ENCODE results near the gene LDLRAD3. TPM values are rescaled to one million over a fixed set of nuclear protein-coding genes. Genes with fewer than 3 reads are reported as not detected.

LDLRAD3 gene
- polyA plus RNA-seq, 1 of the 3 experiments (the other 2 are of a cell fraction), result 10.6 TPM

DNA sequence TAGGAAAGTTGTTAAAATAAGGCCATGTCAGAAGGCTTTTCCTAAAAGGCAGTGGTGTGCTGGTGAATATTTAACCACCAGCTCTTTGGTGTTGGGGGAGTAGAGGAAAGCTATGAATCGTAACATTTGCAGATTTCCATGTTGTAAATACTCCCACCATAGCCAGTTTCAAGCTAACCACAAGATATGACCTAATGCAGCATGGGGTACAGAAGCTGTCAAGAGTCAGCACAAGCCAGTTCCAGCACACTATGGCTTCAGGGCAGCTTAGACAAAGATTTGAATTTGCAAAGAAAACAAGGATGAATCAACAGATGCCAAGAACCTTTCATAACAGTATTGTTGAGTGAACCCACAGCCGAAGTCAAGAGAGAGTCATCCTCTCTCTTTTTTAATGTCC lies 305.4 kb downstream of the LDLRAD3 start:
- ChIA-PET POLR2A (interaction anchor here (1.2 kb wide), 1 partner anchor 18 kb away, joined by 3 read pairs; no protein-coding TSS in a partner anchor), CTCF (interaction anchor here (0.7 to 3.0 kb wide), 9 partner anchors 14 to 427 kb away, joined by 3 to 14 read pairs (median 6); no protein-coding TSS in a partner anchor)
- TF ChIP-seq PBX3 (IDR thresholded peaks at IDR 0.05), result peak; percentile 25; the same call in 1 of the 2 replicates
- no peak for TF ChIP-seq MEF2A (IDR thresholded peaks at IDR 0.05; ENCODE audit: borderline replicate concordance, low read depth)
- peak; percentile 52 for TF ChIP-seq TCF12 (IDR thresholded peaks at IDR 0.05)
- TF ChIP-seq, protein P1, sequence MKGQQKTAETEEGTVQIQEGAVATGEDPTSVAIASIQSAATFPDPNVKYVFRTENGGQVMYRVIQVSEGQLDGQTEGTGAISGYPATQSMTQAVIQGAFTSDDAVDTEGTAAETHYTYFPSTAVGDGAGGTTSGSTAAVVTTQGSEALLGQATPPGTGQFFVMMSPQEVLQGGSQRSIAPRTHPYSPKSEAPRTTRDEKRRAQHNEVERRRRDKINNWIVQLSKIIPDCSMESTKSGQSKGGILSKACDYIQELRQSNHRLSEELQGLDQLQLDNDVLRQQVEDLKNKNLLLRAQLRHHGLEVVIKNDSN (IDR thresholded peaks at IDR 0.05; ENCODE audit: borderline replicate concordance, low read depth), result no peak
- no peak for TF ChIP-seq FOSL2 (IDR thresholded peaks at IDR 0.05; ENCODE audit: borderline replicate concordance, low read depth)
- no peak for TF ChIP-seq POLR2AphosphoS5 (IDR thresholded peaks at IDR 0.05; ENCODE audit: low read depth, low read length)
- TF ChIP-seq FOXJ3 (CRISPR knock-in tag; IDR thresholded peaks at IDR 0.05), result no peak
- no peak for TF ChIP-seq REST (IDR thresholded peaks at IDR 0.05; ENCODE audit: low read depth, low read length)
- no peak for TF ChIP-seq GABPA (IDR thresholded peaks at IDR 0.05; ENCODE audit: low read depth)
- no peak for TF ChIP-seq MXI1 (IDR thresholded peaks at IDR 0.05; ENCODE audit: low read depth, low read length)
- no peak for TF ChIP-seq RCOR1 (IDR thresholded peaks at IDR 0.05; ENCODE audit: low read length)
- TF ChIP-seq SMC3 (IDR thresholded peaks at IDR 0.05; ENCODE audit: low read depth, low read length), result no peak
- no peak for TF ChIP-seq YY1 (IDR thresholded peaks at IDR 0.05; ENCODE audit: low read depth)
- TF ChIP-seq, protein P2, sequence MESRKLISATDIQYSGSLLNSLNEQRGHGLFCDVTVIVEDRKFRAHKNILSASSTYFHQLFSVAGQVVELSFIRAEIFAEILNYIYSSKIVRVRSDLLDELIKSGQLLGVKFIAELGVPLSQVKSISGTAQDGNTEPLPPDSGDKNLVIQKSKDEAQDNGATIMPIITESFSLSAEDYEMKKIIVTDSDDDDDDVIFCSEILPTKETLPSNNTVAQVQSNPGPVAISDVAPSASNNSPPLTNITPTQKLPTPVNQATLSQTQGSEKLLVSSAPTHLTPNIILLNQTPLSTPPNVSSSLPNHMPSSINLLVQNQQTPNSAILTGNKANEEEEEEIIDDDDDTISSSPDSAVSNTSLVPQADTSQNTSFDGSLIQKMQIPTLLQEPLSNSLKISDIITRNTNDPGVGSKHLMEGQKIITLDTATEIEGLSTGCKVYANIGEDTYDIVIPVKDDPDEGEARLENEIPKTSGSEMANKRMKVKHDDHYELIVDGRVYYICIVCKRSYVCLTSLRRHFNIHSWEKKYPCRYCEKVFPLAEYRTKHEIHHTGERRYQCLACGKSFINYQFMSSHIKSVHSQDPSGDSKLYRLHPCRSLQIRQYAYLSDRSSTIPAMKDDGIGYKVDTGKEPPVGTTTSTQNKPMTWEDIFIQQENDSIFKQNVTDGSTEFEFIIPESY (IDR thresholded peaks at IDR 0.05; ENCODE audit: borderline replicate concordance, low read depth), result no peak
- TF ChIP-seq, protein P3, sequence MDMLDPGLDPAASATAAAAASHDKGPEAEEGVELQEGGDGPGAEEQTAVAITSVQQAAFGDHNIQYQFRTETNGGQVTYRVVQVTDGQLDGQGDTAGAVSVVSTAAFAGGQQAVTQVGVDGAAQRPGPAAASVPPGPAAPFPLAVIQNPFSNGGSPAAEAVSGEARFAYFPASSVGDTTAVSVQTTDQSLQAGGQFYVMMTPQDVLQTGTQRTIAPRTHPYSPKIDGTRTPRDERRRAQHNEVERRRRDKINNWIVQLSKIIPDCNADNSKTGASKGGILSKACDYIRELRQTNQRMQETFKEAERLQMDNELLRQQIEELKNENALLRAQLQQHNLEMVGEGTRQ (IDR thresholded peaks at IDR 0.05; ENCODE audit: borderline replicate concordance, low read depth, low read length), result no peak
- no peak for TF ChIP-seq TEAD4 (IDR thresholded peaks at IDR 0.05; ENCODE audit: borderline replicate concordance, insufficient read depth)
- no peak for TF ChIP-seq NRF1 (IDR thresholded peaks at IDR 0.05; ENCODE audit: low read depth, low read length)
- no peak for TF ChIP-seq JUND (IDR thresholded peaks at IDR 0.05)
- peak; percentile 10; the same call in 1 of the 2 replicates for TF ChIP-seq NFIC (IDR thresholded peaks at IDR 0.05; ENCODE audit: borderline replicate concordance)
- no peak for TF ChIP-seq RAD21 (IDR thresholded peaks at IDR 0.05; ENCODE audit: low read length)
- TF ChIP-seq GATA2 (CRISPR knock-in tag; IDR thresholded peaks at IDR 0.05), result no peak
- no peak for TF ChIP-seq SIN3A (IDR thresholded peaks at IDR 0.05; ENCODE audit: borderline replicate concordance, low read depth, low read length)
- Histone ChIP-seq H2AFZ (ENCODE audit: low read depth) (no peak overlapping the region), H3K4me1 (ENCODE audit: control insufficient read depth in 1 of 2, insufficient read depth in 2 of 2, low read depth in 1 of 2, low read length in 1 of 2) (peaks cover 10 to 21% of the 10 kb centered on the region in 2 experiments; a peak in 3 of 4 replicates), H3K27me3 (ENCODE audit: insufficient read depth) (no peaks in the 10 kb centered on the region), H3F3A (replicated peaks; ENCODE audit: insufficient read depth) (no peaks in the 10 kb centered on the region), H3K9me3 (no peaks in the 10 kb centered on the region), H3K79me2 (ENCODE audit: insufficient read depth) (no peaks in the 10 kb centered on the region), H3K36me3 (replicated peaks in 1 of 2; ENCODE audit: control insufficient read depth in 1 of 2, insufficient read depth in 2 of 2, low read length in 1 of 2) (no peaks in the 10 kb centered on the region), H3K27ac (ENCODE audit: low read depth in 2 of 2, low read length in 1 of 2) (no peak overlapping the region), H4K20me1 (ENCODE audit: insufficient read depth) (no peaks in the 10 kb centered on the region), H3K4me3 (ENCODE audit: low read depth in 2 of 2, low read length in 1 of 2) (no peak overlapping the region), H3K9me2 (no peaks in the 10 kb centered on the region), H3K4me2 (no peak overlapping the region), H3K9ac (no peak overlapping the region)
- DNase-seq, result no peak
- WGBS (ENCODE audit: low lambda C conversion rate), result 43% methylated on average over 2 of the region's 2 CpGs

Measured in SK-N-SH (cell line).